GM10266 (cell line): ENCODE results near the gene SPATA12.

Experiments used
- DNase-seq: peaks from one replicate; pipeline ENCODE4 v3.0.0; 2012; ENCODE audit errors: extremely low spot score
- CTCF ChIP-seq: IDR thresholded peaks from 2 replicates; pipeline ENCODE4 v1.5.1; 2012; ENCODE audit warnings: mild to moderate bottlenecking, low read depth; ENCODE audit not compliant: control insufficient read depth, insufficient read depth; ENCODE audit errors: missing control alignments

SPATA12 gene

GRCh38 chr3:57052662-57053061, 7.8 kb upstream of the SPATA12 start:
- no peak for DNase-seq
- no peak for TF ChIP-seq CTCF

GRCh38 chr3:57053122-57053521, 7.3 kb upstream of the SPATA12 start:
- no peak for DNase-seq
- no peak for TF ChIP-seq CTCF

GRCh38 chr3:57057351-57057750, 3.1 kb upstream of the SPATA12 start:
- TF ChIP-seq CTCF = no peak
- DNase-seq = no peak

GRCh38 chr3:57059411-57059810, 1.1 kb upstream of the SPATA12 start:
- no peak for TF ChIP-seq CTCF

GRCh38 chr3:57061556-57061955, 1.1 kb downstream of the SPATA12 start:
- DNase-seq = no peak
- TF ChIP-seq CTCF = no peak

More at GRCh38 chr3:57059411-57059810, 1.1 kb upstream of the SPATA12 start:
- no peak for DNase-seq

- DNase-seq = no peak
- TF ChIP-seq CTCF = no peak
Measured at GRCh38 chr3:57062101-57062631, 1.7 kb downstream of the SPATA12 start.

- no peak for DNase-seq
- TF ChIP-seq CTCF = no peak
Measured at GRCh38 chr3:57063032-57063431, 2.6 kb downstream of the SPATA12 start.
